H9 (cell line): Measurements from ENCODE around the gene OTP. TPM values are rescaled to one million over a fixed set of nuclear protein-coding genes. Genes with fewer than 3 reads are reported as not detected.

Source experiments
- DNase-seq: peaks from one replicate; pipeline ENCODE4 v3.0.0-alpha.2; 2017
- H2AFZ ChIP-seq: one replicate; pipeline ENCODE4 v1.6.1; 2013; ENCODE audit warnings: mild to moderate bottlenecking, low read length, control low read depth, moderate library complexity
- H2AK5ac ChIP-seq: 2 replicates; pipeline ENCODE4 v1.6.1; 2013; ENCODE audit warnings: low read length, control low read depth, mixed read lengths; ENCODE audit not compliant: insufficient read length
- H2BK120ac ChIP-seq: one replicate; pipeline ENCODE4 v1.6.1; 2013; ENCODE audit warnings: low read depth, mild to moderate bottlenecking, low read length, control low read depth, inconsistent platforms; ENCODE audit not compliant: poor library complexity, severe bottlenecking
- H2BK12ac ChIP-seq: 2 replicates; pipeline ENCODE4 v1.6.1; 2013; ENCODE audit warnings: low read length, control low read depth, mixed read lengths, low read depth; ENCODE audit not compliant: insufficient read length
- H2BK15ac ChIP-seq: 2 replicates; pipeline ENCODE4 v1.6.1; 2013; ENCODE audit warnings: low read depth, low read length, control low read depth
- H2BK20ac ChIP-seq: one replicate; pipeline ENCODE4 v1.6.1; 2013; ENCODE audit warnings: low read depth, mild to moderate bottlenecking, low read length, control low read depth, inconsistent platforms; ENCODE audit not compliant: poor library complexity, severe bottlenecking
- H2BK5ac ChIP-seq: 2 replicates; pipeline ENCODE4 v1.6.1; 2013; ENCODE audit warnings: low read length, control low read depth, mixed read lengths; ENCODE audit not compliant: insufficient read length
- H3K14ac ChIP-seq: 2 replicates; pipeline ENCODE4 v1.6.1; 2013; ENCODE audit warnings: low read length, control low read depth; ENCODE audit not compliant: insufficient read depth
- H3K18ac ChIP-seq: 2 replicates; pipeline ENCODE4 v1.6.1; 2013; ENCODE audit warnings: low read depth, mild to moderate bottlenecking, mixed read lengths, low read length, control low read depth; ENCODE audit not compliant: insufficient read length
- H3K23ac ChIP-seq: 2 replicates; pipeline ENCODE4 v1.6.1; 2013; ENCODE audit warnings: low read length, control low read depth, mixed read lengths, low read depth; ENCODE audit not compliant: insufficient read length
- H3K23me2 ChIP-seq: 2 replicates; pipeline ENCODE4 v1.6.1; 2013; ENCODE audit warnings: low read depth, mild to moderate bottlenecking, mixed read lengths, low read length, control low read depth; ENCODE audit not compliant: insufficient read length, poor library complexity, severe bottlenecking
- H3K27ac ChIP-seq: 2 replicates; pipeline ENCODE4 v1.5.1; 2013; ENCODE audit warnings: low read length, control low read depth, mixed read lengths, low read depth; ENCODE audit not compliant: insufficient read length
- H3K27me3 ChIP-seq: 2 replicates; pipeline ENCODE4 v1.6.1; 2013; ENCODE audit warnings: low read length, control low read depth, inconsistent platforms; ENCODE audit not compliant: insufficient read depth
- H3K4ac ChIP-seq: 2 replicates; pipeline ENCODE4 v1.6.1; 2013; ENCODE audit warnings: low read depth, mild to moderate bottlenecking, control low read depth, inconsistent platforms, low read length, moderate library complexity
- H3K4me1 ChIP-seq: 2 replicates; pipeline ENCODE4 v1.6.1; 2013; ENCODE audit warnings: low read length, control low read depth, inconsistent platforms; ENCODE audit not compliant: insufficient read depth
- H3K4me2 ChIP-seq: 2 replicates; pipeline ENCODE4 v1.6.1; 2013; ENCODE audit warnings: low read length, control low read depth, mixed read lengths; ENCODE audit not compliant: insufficient read length, insufficient read depth
- H3K56ac ChIP-seq: 2 replicates; pipeline ENCODE4 v1.6.1; 2013; ENCODE audit warnings: low read depth, mild to moderate bottlenecking, mixed read lengths, low read length, control low read depth; ENCODE audit not compliant: insufficient read length
- H3K79me1 ChIP-seq: 2 replicates; pipeline ENCODE4 v1.6.1; 2013; ENCODE audit warnings: low read depth, mild to moderate bottlenecking, moderate library complexity, low read length, control low read depth, inconsistent platforms; ENCODE audit not compliant: insufficient read depth, poor library complexity, severe bottlenecking
- H3K79me2 ChIP-seq: 2 replicates; pipeline ENCODE4 v1.6.1; 2013; ENCODE audit warnings: low read length, control low read depth, inconsistent platforms; ENCODE audit not compliant: insufficient read depth
- H3K9ac ChIP-seq: 2 replicates; pipeline ENCODE4 v1.6.1; 2013; ENCODE audit warnings: low read length, control low read depth, mixed read lengths; ENCODE audit not compliant: insufficient read length; ENCODE audit errors: extremely low read depth
- H3K9me3 ChIP-seq: one replicate; pipeline ENCODE4 v1.6.1; 2013; ENCODE audit warnings: low read depth, low read length, inconsistent platforms; ENCODE audit not compliant: control insufficient read depth
- H3T11ph ChIP-seq: one replicate; pipeline ENCODE4 v1.6.1; 2013; ENCODE audit warnings: mild to moderate bottlenecking, low read length, control low read depth, inconsistent platforms
- H4K20me1 ChIP-seq: one replicate; pipeline ENCODE4 v1.6.1; 2013; ENCODE audit not compliant: control insufficient read depth, insufficient read length, insufficient read depth
- H4K5ac ChIP-seq: 2 replicates; pipeline ENCODE4 v1.6.1; 2013; ENCODE audit warnings: low read depth, mild to moderate bottlenecking, mixed read lengths, low read length, control low read depth; ENCODE audit not compliant: insufficient read length
- H4K8ac ChIP-seq: replicated peaks from 2 replicates; pipeline ENCODE4 v1.6.1; 2013; ENCODE audit warnings: low read length, control low read depth, mixed read lengths, low read depth; ENCODE audit not compliant: insufficient read length
- H4K91ac ChIP-seq: 2 replicates; pipeline ENCODE4 v1.6.1; 2013; ENCODE audit warnings: low read depth, mild to moderate bottlenecking, moderate library complexity, mixed read lengths, low read length, control low read depth; ENCODE audit not compliant: insufficient read length
- H3K27ac Mint-ChIP-seq, 3 experiments: 2 replicates in 2 of 3; 3 replicates in 1 of 3; pipeline ENCODE4 v1.8.0; 2020 to 2021; ENCODE audit warnings: mixed read lengths in 3 of 3, mild to moderate bottlenecking in 1 of 3, moderate library complexity in 1 of 3
- H3K27me3 Mint-ChIP-seq: 2 replicates; pipeline ENCODE4 v1.8.0; 2021; ENCODE audit warnings: low read depth, mild to moderate bottlenecking, moderate library complexity, mixed read lengths
- H3K36me3 Mint-ChIP-seq, 3 experiments: 2 replicates in 2 of 3; 3 replicates in 1 of 3; pipeline ENCODE4 v1.8.0; 2020 to 2021; ENCODE audit warnings: low read depth in 3 of 3, mixed read lengths in 3 of 3; ENCODE audit not compliant: insufficient read depth in 1 of 3
- H3K4me1 Mint-ChIP-seq, 2 experiments: 2 replicates each; pipeline ENCODE4 v1.8.0; 2020; ENCODE audit warnings: mixed read lengths in 2 of 2
- H3K4me3 Mint-ChIP-seq, 2 experiments: 2 replicates in 1 of 2; 3 replicates in 1 of 2; pipeline ENCODE4 v1.8.0; 2020 to 2021; ENCODE audit warnings: mild to moderate bottlenecking in 2 of 2, mixed read lengths in 2 of 2, moderate library complexity in 1 of 2
- H3K9me3 Mint-ChIP-seq, 2 experiments: 2 replicates in 1 of 2; 3 replicates in 1 of 2; pipeline ENCODE4 v1.8.0; 2020; ENCODE audit warnings: mild to moderate bottlenecking in 2 of 2, mixed read lengths in 2 of 2, moderate library complexity in 1 of 2
- CTCF ChIP-seq: fragments of 200-600 bp; sonication (generic); conservative IDR thresholded peaks from 3 replicates; pipeline ENCODE4 v1.8.0; 2021; ENCODE audit warnings: antibody characterized with exemption, mild to moderate bottlenecking
- WGBS: extraction: QIAGEN DNeasy Blood & Tissue Kit; methylation state at CpG from one replicate; pipeline ENCODE4 v1.1.7; 2013; ENCODE audit warnings: missing lambda C conversion rate, low lambda C conversion rate, mixed read lengths; ENCODE audit not compliant: insufficient read length; ENCODE audit errors: extremely low coverage; 5-methylcytosine and 5-hydroxymethylcytosine counted together
- total RNA-seq: library from RNA; stranded (reverse); gene quantifications from 2 replicates; pipeline ENCODE4 v1.2.1, GENCODE V29; 2021

OTP gene
- total RNA-seq, 1 experiment from 2014 or later, result not detected

GRCh38 chr5:77650686-77651085 lies 12.2 kb upstream of the OTP start:
- Mint-ChIP-seq H3K9me3 (no peaks in the 10 kb centered on the region; a peak in 3 of 5 replicates), H3K4me3 (no peak overlapping the region), H3K27ac (no peak overlapping the region), H3K4me1 (peaks cover 2 to 4% of the 10 kb centered on the region in 2 experiments; a peak in 2 of 4 replicates), H3K27me3 (peaks cover 96% of the 10 kb centered on the region), H3K36me3 (no peaks in the 10 kb centered on the region)
- no peak for TF ChIP-seq CTCF
- H2AK5ac ChIP-seq, result no peak overlapping the region
- H2BK12ac ChIP-seq, result no peak overlapping the region
- H4K20me1 ChIP-seq, result no peaks in the 10 kb centered on the region
- no peak overlapping the region for H2BK20ac ChIP-seq
- H3K79me2 ChIP-seq, result no peaks in the 10 kb centered on the region
- no peak overlapping the region for H3T11ph ChIP-seq
- H3K18ac ChIP-seq, result no peak overlapping the region
- no peak overlapping the region for H3K4me2 ChIP-seq
- H4K91ac ChIP-seq, result no peak overlapping the region
- H3K9me3 ChIP-seq, result no peaks in the 10 kb centered on the region
- H3K4ac ChIP-seq, result no peak overlapping the region
- no peaks in the 10 kb centered on the region for H3K79me1 ChIP-seq
- H3K23ac ChIP-seq, result no peak overlapping the region
- no peaks in the 10 kb centered on the region for H3K23me2 ChIP-seq
- no peak overlapping the region for H4K5ac ChIP-seq
- no peak overlapping the region for H3K27ac ChIP-seq
- no peak overlapping the region for H2BK15ac ChIP-seq
- H2BK120ac ChIP-seq, result no peak overlapping the region
- no peaks in the 10 kb centered on the region for H3K4me1 ChIP-seq
- no peak overlapping the region for H3K56ac ChIP-seq
- DNase-seq, result no peak
- WGBS, result no CpG with 5 or more reads among the region's 1 CpG
- H2BK5ac ChIP-seq, result no peak overlapping the region
- H2AFZ ChIP-seq, result no peak overlapping the region
- H4K8ac ChIP-seq, result no peak overlapping the region
- H3K27me3 ChIP-seq, result peaks cover 28% of the 10 kb centered on the region
- no peak overlapping the region for H3K9ac ChIP-seq
- H3K14ac ChIP-seq, result no peak overlapping the region
